ENCODE measurements around the gene ACYP1. TPM values are rescaled to one million over a fixed set of nuclear protein-coding genes. Genes with fewer than 3 reads are reported as not detected.
A peak's percentile ranks its signal among the peaks of the same experiment; 100 is the strongest.

The ACYP1 gene
- total RNA-seq = 10 to 100 TPM; 11.3 to 16.1 TPM
- 9.9 to 16.8 reads per million in 2 donors for total RNA-seq

GRCh38 chr14:75063491-75064204 is at the start of gene ACYP1:
ACYP1 (minus strand) TSS chr14:75064024; CDS start chr14:75063553, 471 bp downstream.
- DNase-seq = peak; percentile 78 to 83 (median 83)
- ATAC-seq = peak; percentile 99
- no peaks in the 10 kb centered on the region for H3K9me3 ChIP-seq (ENCODE audit: control insufficient read depth, low read length, poor library complexity, severe bottlenecking)
- Mint-ChIP-seq H3K4me1 (peaks cover 18% of the 10 kb centered on the region), H3K27ac (peak within 1 kb of the TSS; percentile 99), H3K4me3 (peak within 1 kb of the TSS; percentile 100), H3K36me3 (ENCODE audit: low read depth) (peaks cover 5% of the 10 kb centered on the region), H3K27me3 (no peaks in the 10 kb centered on the region)

GRCh38 chr14:75109877-75110276 is 46.1 kb upstream of the ACYP1 start:
- no peaks in the 10 kb centered on the region for H3K27me3 Mint-ChIP-seq
- ATAC-seq = no peak
- peaks cover 17% of the 10 kb centered on the region for H3K4me1 Mint-ChIP-seq
- H3K4me3 Mint-ChIP-seq = no peak overlapping the region
- DNase-seq = no peak
- H3K36me3 Mint-ChIP-seq (ENCODE audit: low read depth) = peaks cover 15% of the 10 kb centered on the region
- no peaks in the 10 kb centered on the region for H3K9me3 ChIP-seq (ENCODE audit: control insufficient read depth, low read length, poor library complexity, severe bottlenecking)
- no peak overlapping the region for H3K27ac Mint-ChIP-seq

GRCh38 chr14:75107186-75107585 is 43.4 kb upstream of the ACYP1 start:
- no peak overlapping the region for H3K4me3 Mint-ChIP-seq
- H3K36me3 Mint-ChIP-seq (ENCODE audit: low read depth) = peaks cover 14% of the 10 kb centered on the region
- DNase-seq (no peak), ATAC-seq (no peak)
- no peaks in the 10 kb centered on the region for H3K9me3 ChIP-seq (ENCODE audit: control insufficient read depth, low read length, poor library complexity, severe bottlenecking)
- no peaks in the 10 kb centered on the region for H3K27me3 Mint-ChIP-seq
- H3K27ac Mint-ChIP-seq = no peak overlapping the region
- H3K4me1 Mint-ChIP-seq = peaks cover 9% of the 10 kb centered on the region

DNA sequence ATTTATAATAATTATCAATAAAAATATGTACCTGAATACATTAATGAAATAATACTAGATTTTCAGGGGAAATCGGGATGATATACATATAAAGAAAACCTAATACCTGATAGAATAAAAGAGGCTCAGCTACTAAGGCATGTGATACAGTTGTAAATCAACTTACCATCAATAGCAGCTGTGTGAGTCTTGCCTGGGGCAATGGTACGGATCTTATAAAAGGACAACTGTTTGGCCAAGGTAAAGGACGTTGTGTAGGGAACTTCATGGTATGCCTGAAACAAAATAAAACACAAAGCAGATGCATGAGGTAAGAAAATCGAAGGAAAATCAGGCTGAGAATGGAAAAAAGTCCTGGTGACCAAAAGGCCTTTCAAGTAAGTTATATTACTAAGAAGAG is 37.7 kb upstream of the ACYP1 start:
- Mint-ChIP-seq H3K4me3 (no peak overlapping the region), H3K27ac (no peak overlapping the region)

GRCh38 chr14:75098682-75099081 is 34.9 kb upstream of the ACYP1 start:
- no peak overlapping the region for H3K4me3 Mint-ChIP-seq
- H3K9me3 ChIP-seq (ENCODE audit: control insufficient read depth, low read length, poor library complexity, severe bottlenecking) = no peaks in the 10 kb centered on the region
- peaks cover 9% of the 10 kb centered on the region for H3K4me1 Mint-ChIP-seq
- H3K27ac Mint-ChIP-seq = peak overlapping the region; percentile 86
- no peak for DNase-seq
- ATAC-seq = no peak
- peaks cover 22% of the 10 kb centered on the region for H3K36me3 Mint-ChIP-seq (ENCODE audit: low read depth)
- no peaks in the 10 kb centered on the region for H3K27me3 Mint-ChIP-seq

More for the DNA sequence above, 37.7 kb upstream of the ACYP1 start:
- Mint-ChIP-seq H3K36me3 (ENCODE audit: low read depth) (peaks cover 22% of the 10 kb centered on the region), H3K27me3 (no peaks in the 10 kb centered on the region), H3K4me1 (peaks cover 9% of the 10 kb centered on the region)
- ATAC-seq (no peak), DNase-seq (no peak)
- H3K9me3 ChIP-seq (ENCODE audit: control insufficient read depth, low read length, poor library complexity, severe bottlenecking) = no peaks in the 10 kb centered on the region

GRCh38 chr14:75098212-75098611 is 34.4 kb upstream of the ACYP1 start:
- no peak for ATAC-seq
- no peaks in the 10 kb centered on the region for H3K9me3 ChIP-seq (ENCODE audit: control insufficient read depth, low read length, poor library complexity, severe bottlenecking)
- DNase-seq = no peak
- no peak overlapping the region for H3K4me3 Mint-ChIP-seq
- H3K36me3 Mint-ChIP-seq (ENCODE audit: low read depth) = peaks cover 22% of the 10 kb centered on the region
- H3K4me1 Mint-ChIP-seq = peaks cover 9% of the 10 kb centered on the region
- peak overlapping the region; percentile 86 for H3K27ac Mint-ChIP-seq
- no peaks in the 10 kb centered on the region for H3K27me3 Mint-ChIP-seq

DNA sequence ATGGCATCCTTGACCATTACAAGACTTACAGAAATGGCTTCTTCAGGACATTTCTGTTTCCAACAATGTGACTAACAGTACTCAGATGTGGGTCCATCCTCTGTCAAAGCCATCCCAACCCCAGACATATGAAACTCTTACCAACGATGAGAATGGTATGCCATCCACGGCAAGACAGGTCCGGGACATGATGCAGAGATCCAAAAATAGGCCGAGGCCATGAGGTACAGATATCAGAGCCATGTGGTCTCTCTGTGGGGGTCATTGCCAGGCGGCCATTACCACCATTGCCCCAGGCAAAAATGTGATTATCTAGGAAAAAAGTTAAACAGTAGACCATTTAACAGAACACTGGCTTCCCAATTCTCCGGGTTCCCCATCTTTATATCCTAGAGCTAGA is 33.1 kb upstream of the ACYP1 start:
- no peaks in the 10 kb centered on the region for H3K9me3 ChIP-seq (ENCODE audit: control insufficient read depth, low read length, poor library complexity, severe bottlenecking)
- H3K4me3 Mint-ChIP-seq = no peak overlapping the region
- H3K4me1 Mint-ChIP-seq = peaks cover 9% of the 10 kb centered on the region
- no peak overlapping the region for H3K27ac Mint-ChIP-seq
- DNase-seq (no peak), ATAC-seq (no peak)
- H3K36me3 Mint-ChIP-seq (ENCODE audit: low read depth) = peaks cover 22% of the 10 kb centered on the region
- no peaks in the 10 kb centered on the region for H3K27me3 Mint-ChIP-seq

GRCh38 chr14:75095690-75096089 is 31.9 kb upstream of the ACYP1 start:
- peaks cover 9% of the 10 kb centered on the region for H3K4me1 Mint-ChIP-seq
- peaks cover 19% of the 10 kb centered on the region for H3K36me3 Mint-ChIP-seq (ENCODE audit: low read depth)
- H3K27ac Mint-ChIP-seq = no peak overlapping the region
- H3K9me3 ChIP-seq (ENCODE audit: control insufficient read depth, low read length, poor library complexity, severe bottlenecking) = no peaks in the 10 kb centered on the region
- no peak overlapping the region for H3K4me3 Mint-ChIP-seq
- no peaks in the 10 kb centered on the region for H3K27me3 Mint-ChIP-seq
- DNase-seq (no peak), ATAC-seq (no peak)

GRCh38 chr14:75094896-75095295 is 31.1 kb upstream of the ACYP1 start:
- Mint-ChIP-seq H3K27me3 (no peaks in the 10 kb centered on the region), H3K27ac (no peak overlapping the region), H3K4me3 (no peak overlapping the region), H3K4me1 (peaks cover 9% of the 10 kb centered on the region), H3K36me3 (ENCODE audit: low read depth) (peaks cover 19% of the 10 kb centered on the region)
- ATAC-seq (no peak), DNase-seq (no peak)
- no peaks in the 10 kb centered on the region for H3K9me3 ChIP-seq (ENCODE audit: control insufficient read depth, low read length, poor library complexity, severe bottlenecking)

GRCh38 chr14:75092698-75093097 is 28.9 kb upstream of the ACYP1 start:
- Mint-ChIP-seq H3K27me3 (no peaks in the 10 kb centered on the region), H3K36me3 (ENCODE audit: low read depth) (peaks cover 5% of the 10 kb centered on the region)

GRCh38 chr14:75091251-75091650 is 27.4 kb upstream of the ACYP1 start:
- no peaks in the 10 kb centered on the region for H3K4me1 Mint-ChIP-seq
- ATAC-seq (no peak), DNase-seq (no peak)
- H3K27me3 Mint-ChIP-seq = no peaks in the 10 kb centered on the region
- H3K4me3 Mint-ChIP-seq = no peak overlapping the region
- no peaks in the 10 kb centered on the region for H3K9me3 ChIP-seq (ENCODE audit: control insufficient read depth, low read length, poor library complexity, severe bottlenecking)
- no peak overlapping the region for H3K27ac Mint-ChIP-seq
- H3K36me3 Mint-ChIP-seq (ENCODE audit: low read depth) = no peaks in the 10 kb centered on the region

More at GRCh38 chr14:75092698-75093097, 28.9 kb upstream of the ACYP1 start:
- Mint-ChIP-seq H3K4me1 (peaks cover 2% of the 10 kb centered on the region), H3K27ac (no peak overlapping the region), H3K4me3 (no peak overlapping the region)
- ATAC-seq = no peak
- DNase-seq = no peak
- H3K9me3 ChIP-seq (ENCODE audit: control insufficient read depth, low read length, poor library complexity, severe bottlenecking) = no peaks in the 10 kb centered on the region

DNA sequence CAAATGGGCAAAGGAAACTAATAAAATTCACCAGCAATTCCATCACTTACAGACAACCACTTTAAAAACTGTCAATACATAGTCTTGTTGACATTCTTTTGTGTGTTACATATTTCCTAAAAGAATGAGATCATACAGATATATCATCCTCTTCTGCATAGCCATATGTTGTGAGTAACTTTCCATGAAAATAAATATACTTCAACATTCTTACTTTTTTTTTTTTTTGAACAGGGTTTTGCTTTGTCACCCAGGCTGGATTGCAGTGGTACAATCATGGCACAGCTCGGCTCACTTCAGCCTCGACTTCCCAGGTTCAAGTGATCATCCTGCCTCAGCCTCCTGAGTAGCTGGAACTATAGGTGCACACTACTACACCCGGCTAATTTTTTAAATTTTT is 26.5 kb upstream of the ACYP1 start:
- no peak overlapping the region for H3K4me3 Mint-ChIP-seq

DNA sequence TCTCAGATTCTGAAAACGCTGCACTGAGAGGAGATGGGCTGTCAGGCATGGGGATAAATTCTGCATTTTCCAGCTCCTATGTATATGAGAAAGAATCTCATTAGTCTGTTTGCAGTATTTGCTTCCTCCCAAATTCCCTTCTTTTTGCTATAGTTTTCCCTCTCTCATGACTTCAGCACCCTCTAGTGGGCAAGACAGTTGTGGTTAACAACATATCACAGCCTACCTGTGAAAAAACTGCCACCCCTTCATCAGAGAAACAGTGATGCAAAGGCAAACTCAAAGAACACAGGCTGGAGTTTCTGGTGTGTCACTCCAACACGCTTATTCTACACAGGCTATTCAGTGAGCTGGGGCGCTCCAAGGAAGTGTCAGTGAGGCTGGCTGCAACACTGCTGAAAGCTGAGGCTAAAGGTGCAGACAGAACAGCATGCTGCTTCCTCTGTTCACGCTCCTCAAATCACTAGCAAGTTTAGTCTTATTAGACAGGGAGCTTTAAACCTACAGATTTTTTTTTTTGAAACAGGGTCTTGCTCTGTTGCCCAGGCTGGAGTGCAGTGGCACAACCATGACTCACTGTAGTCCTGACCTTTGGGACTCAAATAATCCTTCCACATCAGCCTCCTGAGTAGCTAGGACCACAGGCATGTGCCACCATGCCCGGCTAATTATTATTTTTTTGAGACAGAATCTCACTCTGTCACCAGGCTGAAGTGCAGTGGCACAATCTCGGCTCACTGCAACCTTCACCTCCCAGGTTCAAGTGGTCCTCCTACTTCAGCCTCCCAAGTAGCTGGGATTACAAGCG is 24.9 kb upstream of the ACYP1 start:
- H3K36me3 Mint-ChIP-seq (ENCODE audit: low read depth) = no peaks in the 10 kb centered on the region
- no peaks in the 10 kb centered on the region for H3K9me3 ChIP-seq (ENCODE audit: control insufficient read depth, low read length, poor library complexity, severe bottlenecking)
- H3K4me3 Mint-ChIP-seq = no peak overlapping the region
- H3K27ac Mint-ChIP-seq = peak overlapping the region; percentile 14
- H3K27me3 Mint-ChIP-seq = no peaks in the 10 kb centered on the region
- ATAC-seq = peak; percentile 66
- DNase-seq = peak in 1 of 3 donors; percentile 22
- H3K4me1 Mint-ChIP-seq = no peaks in the 10 kb centered on the region

More for the DNA sequence above, 26.5 kb upstream of the ACYP1 start:
- H3K27ac Mint-ChIP-seq = no peak overlapping the region
- DNase-seq (no peak), ATAC-seq (no peak)
- no peaks in the 10 kb centered on the region for H3K4me1 Mint-ChIP-seq
- no peaks in the 10 kb centered on the region for H3K36me3 Mint-ChIP-seq (ENCODE audit: low read depth)
- H3K9me3 ChIP-seq (ENCODE audit: control insufficient read depth, low read length, poor library complexity, severe bottlenecking) = no peaks in the 10 kb centered on the region
- H3K27me3 Mint-ChIP-seq = no peaks in the 10 kb centered on the region
